Measurements from ENCODE around the gene CDH4.

CDH4 gene

GRCh38 chr20:61861858-61862257 lies 609.8 kb downstream of the CDH4 start:
- DNase-seq = no peak

DNA sequence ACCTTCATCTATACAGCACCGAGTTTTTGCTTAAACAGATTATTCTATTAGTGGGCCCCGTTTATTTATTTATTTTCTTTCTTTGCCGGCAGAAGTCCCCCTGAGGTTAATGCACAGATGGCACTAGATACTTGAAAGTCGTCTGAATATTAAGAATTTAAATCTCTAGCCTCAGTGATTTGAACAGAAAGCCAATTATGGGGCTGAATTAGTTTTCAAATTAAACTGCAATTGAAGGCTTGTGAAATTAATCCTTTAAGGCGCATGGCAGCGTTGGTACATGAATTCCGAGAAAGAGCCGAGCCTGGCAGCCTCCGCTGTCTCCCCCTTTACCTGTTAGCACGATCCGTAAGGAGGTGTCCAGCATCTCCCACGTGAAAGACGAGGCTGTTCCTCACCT lies 610.8 kb downstream of the CDH4 start:
- DNase-seq = no peak

- DNase-seq = no peak
Observed at GRCh38 chr20:61864481-61864880, 612.4 kb downstream of the CDH4 start.

GRCh38 chr20:61865353-61865752 lies 613.3 kb downstream of the CDH4 start:
- DNase-seq = no peak

- DNase-seq = no peak
Observed at GRCh38 chr20:61866165-61866564, 614.1 kb downstream of the CDH4 start.

- no peak for DNase-seq
Observed at GRCh38 chr20:61868006-61868405, 615.9 kb downstream of the CDH4 start.

DNA sequence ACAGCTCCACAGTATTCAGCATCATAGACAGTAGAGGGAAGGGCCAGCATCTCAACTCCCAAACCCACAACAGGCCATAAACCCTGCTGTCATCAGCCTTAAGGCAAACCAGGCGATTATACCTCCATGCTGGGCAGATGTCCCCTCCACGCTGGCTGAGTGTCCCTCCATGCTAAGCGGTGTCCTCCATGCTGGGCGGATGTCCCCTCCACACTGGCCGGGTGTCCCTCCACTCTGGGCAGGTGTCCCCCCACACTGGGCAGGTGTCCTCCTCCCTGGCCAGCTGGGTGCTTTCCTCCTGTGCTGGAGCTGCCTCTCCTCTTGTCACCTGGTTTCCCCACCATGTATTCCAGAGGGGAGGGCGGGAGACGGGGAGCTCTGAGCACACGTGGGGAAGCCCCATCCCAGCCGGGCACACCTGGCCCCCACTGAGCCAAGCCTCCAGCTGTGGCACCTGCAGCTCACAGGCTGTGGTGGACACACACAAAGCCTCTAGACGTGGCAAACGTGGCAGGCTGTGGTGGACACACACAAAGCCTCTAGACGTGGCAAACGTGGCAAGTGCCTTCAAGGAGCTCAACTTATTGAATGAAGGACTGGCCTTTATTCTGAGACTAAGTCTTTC lies 616.5 kb downstream of the CDH4 start:
- DNase-seq = no peak

DNA sequence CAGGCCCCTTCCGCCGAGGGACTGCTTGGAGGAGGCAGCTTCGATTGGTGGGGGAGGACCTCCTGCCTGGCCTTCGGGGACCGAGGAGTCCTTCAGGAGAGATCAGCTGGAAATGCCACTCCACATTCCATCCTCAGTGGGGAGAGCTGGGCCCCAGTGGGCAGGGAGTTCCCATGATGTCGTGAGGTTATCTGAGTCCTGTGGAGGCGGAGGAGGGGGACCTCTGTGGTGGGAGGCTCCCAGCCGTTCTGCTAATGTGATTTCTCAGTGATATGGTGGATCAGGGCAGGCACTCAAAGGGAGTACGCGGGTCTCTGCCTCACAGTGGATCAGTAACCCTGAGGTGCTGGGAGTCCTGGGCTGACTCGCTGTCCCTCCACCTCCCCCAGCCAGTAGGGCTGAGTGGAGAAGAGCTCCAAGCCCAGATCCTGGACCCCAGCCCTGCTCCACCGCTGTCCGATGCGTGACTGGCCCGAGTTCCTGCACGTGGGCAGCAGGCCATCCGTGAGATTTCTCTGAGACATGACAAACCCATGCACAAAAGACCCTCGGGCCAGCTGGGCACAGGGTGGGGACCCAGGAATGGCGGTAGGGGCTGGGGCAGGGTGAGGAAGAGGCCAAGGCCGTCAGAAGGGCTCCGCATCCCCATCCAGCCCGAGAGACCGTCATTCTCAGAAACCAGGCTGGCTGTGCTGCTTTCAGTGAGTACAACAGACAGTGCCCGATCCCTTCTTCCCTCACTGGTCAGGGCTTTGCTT lies 617.9 kb downstream of the CDH4 start:
- no peak for DNase-seq

- DNase-seq = no peak
Observed at GRCh38 chr20:61871160-61871559, 619.1 kb downstream of the CDH4 start.

DNA sequence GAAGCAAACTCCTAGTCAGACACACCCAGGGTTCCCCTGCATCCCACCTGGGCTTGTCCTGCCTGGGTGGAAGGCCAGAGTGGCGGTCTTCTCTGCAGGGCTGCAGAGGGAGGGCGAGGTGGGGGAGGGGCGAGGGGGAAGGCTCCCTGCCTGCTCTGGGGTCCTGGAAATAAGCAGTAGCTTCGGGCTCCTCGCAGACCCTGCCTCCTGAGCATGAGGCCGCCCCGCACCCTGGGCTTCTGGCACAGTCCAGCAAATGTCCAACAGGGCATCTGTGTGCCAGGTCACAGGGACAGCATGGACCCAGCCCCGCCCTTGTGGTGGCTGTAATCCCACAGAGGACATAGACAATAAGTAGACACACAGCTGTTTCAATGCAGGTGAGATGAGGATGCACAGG lies 619.9 kb downstream of the CDH4 start:
- no peak for DNase-seq

GRCh38 chr20:61872371-61872900 lies 620.4 kb downstream of the CDH4 start:
- DNase-seq = no peak

DNA sequence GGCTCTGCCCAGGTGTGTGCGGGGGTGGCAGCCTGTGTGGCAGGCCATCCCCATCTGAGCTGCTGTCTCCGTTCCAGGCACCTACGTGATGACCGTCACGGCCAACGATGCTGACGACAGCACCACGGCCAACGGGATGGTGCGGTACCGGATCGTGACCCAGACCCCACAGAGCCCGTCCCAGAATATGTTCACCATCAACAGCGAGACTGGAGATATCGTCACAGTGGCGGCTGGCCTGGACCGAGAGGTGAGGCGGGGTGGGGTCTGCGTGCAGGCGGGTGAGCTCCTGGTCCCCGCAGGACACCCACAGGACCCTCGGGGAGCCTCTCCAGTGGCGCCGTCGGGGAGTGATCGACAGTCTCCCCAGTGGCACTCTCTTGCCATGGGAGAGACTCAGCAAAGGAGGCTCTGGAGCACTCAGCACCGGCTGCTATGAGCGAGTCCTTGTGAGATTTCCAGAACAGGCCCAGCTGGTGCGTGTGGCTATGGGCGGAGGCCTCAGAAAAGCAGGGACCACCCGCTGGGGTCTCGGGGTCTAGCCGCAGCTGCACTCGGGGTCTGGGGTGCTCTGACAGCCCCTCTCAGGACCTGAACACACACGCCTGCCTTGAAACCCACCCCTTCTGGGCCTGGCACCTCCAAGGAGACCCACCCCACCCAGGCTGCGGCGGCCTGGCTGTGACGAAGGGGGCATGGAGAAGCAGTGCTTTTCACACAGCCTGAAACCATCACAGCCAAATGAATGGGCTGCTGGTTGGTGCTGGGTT lies 621.8 kb downstream of the CDH4 start:
- DNase-seq = no peak

- DNase-seq = no peak
Observed at GRCh38 chr20:61874421-61875068, 622.5 kb downstream of the CDH4 start.

GRCh38 chr20:61875221-61875885 lies 623.3 kb downstream of the CDH4 start:
- DNase-seq = no peak

DNA sequence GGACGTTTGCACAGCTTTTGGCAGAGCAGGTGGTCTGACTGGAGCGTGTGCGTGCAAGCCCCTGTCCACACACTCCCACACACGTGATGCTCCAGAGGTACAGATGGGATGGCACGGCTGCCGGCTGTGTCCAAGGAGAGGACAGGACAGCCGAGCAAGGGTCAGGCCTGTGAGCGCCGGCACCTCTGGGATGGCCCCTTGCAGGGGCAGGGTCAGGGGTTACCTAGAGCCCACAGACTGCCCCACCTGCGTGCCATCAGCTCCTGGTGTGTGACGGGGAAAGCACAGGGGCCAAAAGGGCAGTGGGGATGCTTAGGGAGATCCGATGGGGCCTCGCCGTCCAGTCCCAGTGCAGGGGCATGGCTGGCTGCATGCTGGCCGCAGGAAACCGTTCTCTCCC lies 623.9 kb downstream of the CDH4 start:
- DNase-seq = no peak

DNA sequence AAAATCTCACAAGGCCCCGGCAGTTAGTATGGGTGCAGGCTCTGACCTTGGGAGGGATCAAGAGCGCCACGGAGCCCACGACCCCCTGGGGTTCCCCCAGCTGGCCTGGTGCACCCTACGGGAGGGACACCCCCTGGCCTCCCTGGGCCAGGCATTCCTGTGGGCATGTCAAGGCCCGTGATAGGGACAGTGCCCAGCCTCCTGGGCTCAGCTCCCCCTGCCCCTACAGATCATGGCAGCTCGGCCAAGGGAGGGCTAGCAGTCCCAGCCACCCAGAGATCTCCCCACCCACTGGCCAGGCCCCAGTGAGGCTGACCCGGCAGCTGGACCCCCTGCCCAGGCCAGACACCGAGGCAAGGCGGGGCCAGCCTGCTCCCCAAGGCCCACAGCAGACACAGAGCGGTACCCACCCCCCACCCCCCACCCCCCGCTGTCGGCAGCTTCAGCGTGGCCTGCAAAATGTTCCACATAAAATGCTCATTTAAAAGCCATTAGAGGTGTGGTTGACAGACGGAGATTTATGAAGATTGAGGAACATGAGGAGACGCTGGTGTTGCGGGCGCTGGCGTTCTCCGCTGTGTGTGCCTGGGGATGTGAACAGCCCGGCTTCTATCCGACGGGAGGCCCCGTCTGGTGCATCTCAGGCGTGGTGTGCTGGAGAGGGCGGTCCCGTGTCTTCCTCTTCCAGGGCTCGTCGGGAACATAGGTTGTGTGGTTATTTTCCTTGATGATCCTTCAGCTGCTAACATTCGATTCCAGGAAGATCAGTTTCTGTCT lies 625.1 kb downstream of the CDH4 start:
- no peak for DNase-seq

DNA sequence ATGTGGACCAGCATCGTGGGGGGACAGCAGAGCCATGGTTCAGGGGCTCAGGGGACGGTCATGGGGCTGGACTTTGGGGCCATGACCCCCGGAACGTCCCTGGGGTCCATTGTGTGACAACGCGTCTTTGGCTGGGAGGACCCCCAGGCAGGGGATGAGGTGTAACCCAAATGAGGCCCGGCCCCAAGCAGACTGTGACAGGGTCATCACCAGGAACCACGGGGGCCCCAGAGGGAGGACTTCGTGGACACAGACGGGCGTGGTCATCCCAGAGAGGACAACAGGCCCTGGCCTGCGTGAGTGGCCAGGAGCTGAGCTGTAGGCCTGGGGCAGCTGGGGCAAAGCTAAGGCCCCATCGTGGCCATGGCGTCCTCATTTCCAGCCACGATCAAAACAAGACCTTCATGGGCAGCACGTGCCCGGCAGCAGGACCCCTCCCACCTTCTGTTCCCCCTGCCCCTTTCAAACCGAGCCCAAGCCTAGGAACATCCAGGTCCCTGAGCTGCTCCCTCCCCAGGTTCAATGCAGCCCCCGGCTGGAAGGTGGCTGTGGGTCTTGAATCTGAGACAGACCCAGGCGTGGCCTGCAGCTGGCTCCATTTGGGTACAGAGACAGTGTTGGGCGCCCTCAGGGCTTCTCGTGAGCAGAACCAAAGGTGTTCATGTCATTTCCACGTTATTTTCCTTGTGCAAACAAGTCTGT lies 625.9 kb downstream of the CDH4 start:
- DNase-seq = no peak

DNA sequence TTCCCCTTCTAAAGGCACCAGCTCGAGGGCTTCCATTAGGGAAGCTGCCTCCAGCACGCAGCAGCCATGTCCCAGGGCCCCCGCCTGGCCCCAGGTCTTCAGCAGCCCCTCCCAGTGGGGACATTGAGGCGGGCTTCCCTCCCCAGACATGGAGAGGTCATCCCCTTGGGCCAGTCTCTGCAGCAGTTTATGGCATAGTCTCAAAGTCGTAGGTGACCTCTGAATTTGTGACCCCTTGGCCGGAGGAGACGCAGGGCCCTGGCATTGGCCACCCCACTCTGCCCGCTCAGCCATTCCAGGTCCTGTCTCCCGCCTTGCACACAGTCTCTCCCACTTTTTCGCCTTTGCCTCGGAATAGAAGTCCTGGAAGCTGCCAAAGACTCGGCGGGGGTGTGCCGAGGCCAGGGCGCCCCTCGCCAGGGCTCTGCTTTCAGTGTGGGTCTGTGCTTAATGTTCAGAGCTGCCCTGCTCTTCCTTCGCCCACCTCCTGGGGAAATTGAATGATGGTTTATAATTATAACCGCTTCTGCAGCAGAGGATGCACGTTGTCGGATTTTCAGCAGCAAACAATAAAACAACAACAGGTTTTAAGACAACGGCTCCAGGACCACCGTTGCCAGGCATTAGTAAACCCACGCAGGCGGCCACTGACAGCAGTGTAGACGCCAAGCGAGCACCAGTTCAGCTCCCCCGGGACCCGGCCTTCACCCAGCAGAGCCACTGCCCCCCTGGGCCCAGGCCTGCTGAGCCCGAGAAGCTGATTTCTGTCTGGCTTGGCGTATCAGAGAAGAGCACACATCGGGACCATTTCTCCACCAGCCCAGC lies 626.6 kb downstream of the CDH4 start:
- DNase-seq = no peak

- no peak for DNase-seq
Observed at GRCh38 chr20:61879303-61879620, 627.2 kb downstream of the CDH4 start.

- DNase-seq = no peak
Observed at GRCh38 chr20:61879694-61880093, 627.6 kb downstream of the CDH4 start.

All from KG1 (cell line).